ENCODE measurements around the gene OR6B1. TPM values are rescaled to one million over a fixed set of nuclear protein-coding genes. Genes with fewer than 3 reads are reported as not detected.

The OR6B1 gene
- polyA plus RNA-seq, 1 donor (not counting 4 experiments of a cell fraction or from before 2014, with no cell fraction given) = not detected

GRCh38 chr7:143987513-143987912, 12.6 kb upstream of the OR6B1 start:
- TF ChIP-seq EZH2 (IDR thresholded peaks at IDR 0.05; ENCODE audit: low read length) = no peak
- no peak for TF ChIP-seq CTCF (optimal IDR thresholded peaks at IDR 0.05 in 1 of 3, IDR thresholded peaks at IDR 0.05 in 1 of 3, conservative IDR thresholded peaks at IDR 0.05 in 1 of 3; ENCODE audit: extremely low read depth in 1 of 3, insufficient read depth in 2 of 3, low read length in 3 of 3)
- no peak overlapping the region for H3K9ac ChIP-seq (ENCODE audit: control insufficient read depth, extremely low read depth, insufficient read depth, low read length)
- no peaks in the 10 kb centered on the region for H3K27me3 ChIP-seq (ENCODE audit: control insufficient read depth, extremely low read depth, insufficient read depth, low read length)
- no peak overlapping the region for H3K4me3 ChIP-seq (ENCODE audit: control insufficient read depth in 2 of 3, extremely low read depth in 1 of 3, insufficient read depth in 2 of 3, low read depth in 1 of 3, low read length in 3 of 3)
- no peaks in the 10 kb centered on the region for H3K79me2 ChIP-seq (ENCODE audit: control insufficient read depth, insufficient read depth, low read length)
- no peak overlapping the region for H3K27ac ChIP-seq (ENCODE audit: control insufficient read depth, insufficient read depth, low read length)
- no peak overlapping the region for H3K4me2 ChIP-seq (ENCODE audit: control insufficient read depth, extremely low read depth, insufficient read depth, low read depth, low read length)
- DNase-seq (ENCODE audit: low read depth, low spot score) = no peak
- no peaks in the 10 kb centered on the region for H3K9me1 ChIP-seq (ENCODE audit: control insufficient read depth, extremely low read depth, insufficient read depth, low read length)
- dilution Hi-C loops (cut with MboI; ENCODE audit: extremely low pct_ligation_motif_present, low sequenced_read_pairs) = no loop called here
- no peaks in the 10 kb centered on the region for H4K20me1 ChIP-seq (ENCODE audit: control insufficient read depth, extremely low read depth, insufficient read depth, low read length)
- FAIRE-seq = no peak
- H2AFZ ChIP-seq (ENCODE audit: control insufficient read depth, low read length) = no peak overlapping the region
- no peaks in the 10 kb centered on the region for H3K9me3 ChIP-seq (ENCODE audit: control insufficient read depth, low read depth, low read length)
- no peaks in the 10 kb centered on the region for H3K4me1 ChIP-seq (ENCODE audit: control insufficient read depth, extremely low read depth, insufficient read depth, low read length)
- no peaks in the 10 kb centered on the region for H3K36me3 ChIP-seq (ENCODE audit: control insufficient read depth in 2 of 2, extremely low read depth in 1 of 2, insufficient read depth in 2 of 2, low read length in 2 of 2)

GRCh38 chr7:143988976-143989745, 11.0 kb upstream of the OR6B1 start:
- no peaks in the 10 kb centered on the region for H3K79me2 ChIP-seq (ENCODE audit: control insufficient read depth, insufficient read depth, low read length)
- no peaks in the 10 kb centered on the region for H3K9me1 ChIP-seq (ENCODE audit: control insufficient read depth, extremely low read depth, insufficient read depth, low read length)
- no peak overlapping the region for H3K4me3 ChIP-seq (ENCODE audit: control insufficient read depth in 2 of 3, extremely low read depth in 1 of 3, insufficient read depth in 2 of 3, low read depth in 1 of 3, low read length in 3 of 3)
- H3K4me2 ChIP-seq (ENCODE audit: control insufficient read depth, extremely low read depth, insufficient read depth, low read depth, low read length) = no peak overlapping the region
- dilution Hi-C loops (cut with MboI; ENCODE audit: extremely low pct_ligation_motif_present, low sequenced_read_pairs) = no loop called here
- H3K4me1 ChIP-seq (ENCODE audit: control insufficient read depth, extremely low read depth, insufficient read depth, low read length) = no peaks in the 10 kb centered on the region
- no peaks in the 10 kb centered on the region for H4K20me1 ChIP-seq (ENCODE audit: control insufficient read depth, extremely low read depth, insufficient read depth, low read length)
- FAIRE-seq (no peak), DNase-seq (ENCODE audit: low read depth, low spot score) (no peak)
- H3K9ac ChIP-seq (ENCODE audit: control insufficient read depth, extremely low read depth, insufficient read depth, low read length) = no peak overlapping the region
- H2AFZ ChIP-seq (ENCODE audit: control insufficient read depth, low read length) = no peak overlapping the region
- no peaks in the 10 kb centered on the region for H3K9me3 ChIP-seq (ENCODE audit: control insufficient read depth, low read depth, low read length)
- no peaks in the 10 kb centered on the region for H3K36me3 ChIP-seq (ENCODE audit: control insufficient read depth in 2 of 2, extremely low read depth in 1 of 2, insufficient read depth in 2 of 2, low read length in 2 of 2)
- no peak for TF ChIP-seq EZH2 (IDR thresholded peaks at IDR 0.05; ENCODE audit: low read length)
- no peak for TF ChIP-seq CTCF (optimal IDR thresholded peaks at IDR 0.05 in 1 of 3, IDR thresholded peaks at IDR 0.05 in 1 of 3, conservative IDR thresholded peaks at IDR 0.05 in 1 of 3; ENCODE audit: extremely low read depth in 1 of 3, insufficient read depth in 2 of 3, low read length in 3 of 3)
- no peaks in the 10 kb centered on the region for H3K27me3 ChIP-seq (ENCODE audit: control insufficient read depth, extremely low read depth, insufficient read depth, low read length)
- no peak overlapping the region for H3K27ac ChIP-seq (ENCODE audit: control insufficient read depth, insufficient read depth, low read length)

All from keratinocyte (primary cell).